NCI-H1092 (cell line): Measurements from ENCODE around the gene RNF166.

Experiments used
- DNase-seq: peaks from one replicate; lab custom pipeline; 2025; lab: John Stamatoyannopoulos, UW

The RNF166 gene

GRCh38 chr16:88706965-88707826 lies 988 bp upstream of the RNF166 start:
- DNase-seq: no peak

GRCh38 chr16:88705801-88706228 lies 393 bp downstream of the RNF166 start:
- no peak for DNase-seq

- no peak for DNase-seq
Measured at GRCh38 chr16:88705076-88705684, 1.0 kb downstream of the RNF166 start.

GRCh38 chr16:88703486-88704309 lies 2.5 kb downstream of the RNF166 start:
- no peak for DNase-seq

- no peak for DNase-seq
Measured at GRCh38 chr16:88702371-88703210, 3.6 kb downstream of the RNF166 start.

GRCh38 chr16:88701581-88702370 lies 4.4 kb downstream of the RNF166 start:
- DNase-seq: no peak

GRCh38 chr16:88700636-88701482 lies 5.3 kb downstream of the RNF166 start:
- no peak for DNase-seq

GRCh38 chr16:88700322-88700635 lies 5.9 kb downstream of the RNF166 start:
- no peak for DNase-seq

- DNase-seq: no peak
Measured at GRCh38 chr16:88699180-88699579, 7.0 kb downstream of the RNF166 start.

GRCh38 chr16:88698646-88699045 lies 7.6 kb downstream of the RNF166 start:
- DNase-seq: no peak

- no peak for DNase-seq
Measured at GRCh38 chr16:88697831-88698615, 8.2 kb downstream of the RNF166 start.

- no peak for DNase-seq
Measured at GRCh38 chr16:88697116-88697830, 8.9 kb downstream of the RNF166 start.

- DNase-seq: no peak
Measured at GRCh38 chr16:88696441-88696840, 9.8 kb downstream of the RNF166 start.

GRCh38 chr16:88695753-88696152 lies 10.5 kb downstream of the RNF166 start:
- DNase-seq: no peak

- no peak for DNase-seq
Measured at GRCh38 chr16:88695218-88695617, 11.0 kb downstream of the RNF166 start.

GRCh38 chr16:88694221-88695087 lies 11.8 kb downstream of the RNF166 start:
- DNase-seq: no peak

GRCh38 chr16:88693420-88694177 lies 12.6 kb downstream of the RNF166 start:
- DNase-seq: no peak
